Dedifferentiated amniotic fluid mesenchymal stem cell (primary cell): ENCODE results near the gene RAPGEF4.

Experiments
- DNase-seq: peaks from one replicate; pipeline ENCODE4 v3.0.0-alpha.2; 2016; ENCODE audit errors: extremely low spot score

The RAPGEF4 gene

GRCh38 chr2:172997031-172997430 lies 261.4 kb downstream of the RAPGEF4 start:
- no peak for DNase-seq

GRCh38 chr2:172998547-172999272 lies 263.1 kb downstream of the RAPGEF4 start:
- DNase-seq, result no peak

GRCh38 chr2:172999641-173000386 lies 264.2 kb downstream of the RAPGEF4 start:
- DNase-seq, result no peak

- no peak for DNase-seq
Observed at GRCh38 chr2:173001664-173002604, 266.3 kb downstream of the RAPGEF4 start.

- DNase-seq, result no peak
Observed at GRCh38 chr2:173002751-173003541, 267.3 kb downstream of the RAPGEF4 start.

- no peak for DNase-seq
Observed at GRCh38 chr2:173008786-173009185, 273.1 kb downstream of the RAPGEF4 start.

- no peak for DNase-seq
Observed at GRCh38 chr2:173010233-173010632, 274.6 kb downstream of the RAPGEF4 start.

GRCh38 chr2:173016451-173016850 lies 280.8 kb downstream of the RAPGEF4 start:
- no peak for DNase-seq

GRCh38 chr2:173017646-173018420 lies 282.2 kb downstream of the RAPGEF4 start:
- no peak for DNase-seq

- no peak for DNase-seq
Observed at GRCh38 chr2:173019755-173020154, 284.1 kb downstream of the RAPGEF4 start.

GRCh38 chr2:173021939-173022371 lies 286.3 kb downstream of the RAPGEF4 start:
- DNase-seq, result peak; percentile 30

- no peak for DNase-seq
Observed at GRCh38 chr2:173023718-173024117, 288.1 kb downstream of the RAPGEF4 start.

- no peak for DNase-seq
Observed at GRCh38 chr2:173026479-173026878, 290.8 kb downstream of the RAPGEF4 start.

- DNase-seq, result peak; percentile 90
Observed at GRCh38 chr2:173027181-173028128, 291.8 kb downstream of the RAPGEF4 start.

- DNase-seq, result no peak
Observed at GRCh38 chr2:173028141-173028540, 292.5 kb downstream of the RAPGEF4 start.

- no peak for DNase-seq
Observed at GRCh38 chr2:173028671-173029070, 293.0 kb downstream of the RAPGEF4 start.

GRCh38 chr2:173030561-173031490 lies 295.2 kb downstream of the RAPGEF4 start:
- DNase-seq, result no peak

- no peak for DNase-seq
Observed at GRCh38 chr2:173032032-173032431, 296.4 kb downstream of the RAPGEF4 start.
